ENCODE results near the gene SH2B2. TPM values are rescaled to one million over a fixed set of nuclear protein-coding genes. Genes with fewer than 3 reads are reported as not detected.

Gene SH2B2
- total RNA-seq, 2 donors from 2014 or later, result 3.1 to 5.0 TPM

GRCh38 chr7:102285540-102286236 is 980 bp upstream of the SH2B2 start:
- peaks cover 8% of the 10 kb centered on the region for H3K4me1 ChIP-seq
- DNase-seq, result no peak
- peak overlapping the region; percentile 84 for H3K4me3 ChIP-seq
- TF ChIP-seq, protein P1, sequence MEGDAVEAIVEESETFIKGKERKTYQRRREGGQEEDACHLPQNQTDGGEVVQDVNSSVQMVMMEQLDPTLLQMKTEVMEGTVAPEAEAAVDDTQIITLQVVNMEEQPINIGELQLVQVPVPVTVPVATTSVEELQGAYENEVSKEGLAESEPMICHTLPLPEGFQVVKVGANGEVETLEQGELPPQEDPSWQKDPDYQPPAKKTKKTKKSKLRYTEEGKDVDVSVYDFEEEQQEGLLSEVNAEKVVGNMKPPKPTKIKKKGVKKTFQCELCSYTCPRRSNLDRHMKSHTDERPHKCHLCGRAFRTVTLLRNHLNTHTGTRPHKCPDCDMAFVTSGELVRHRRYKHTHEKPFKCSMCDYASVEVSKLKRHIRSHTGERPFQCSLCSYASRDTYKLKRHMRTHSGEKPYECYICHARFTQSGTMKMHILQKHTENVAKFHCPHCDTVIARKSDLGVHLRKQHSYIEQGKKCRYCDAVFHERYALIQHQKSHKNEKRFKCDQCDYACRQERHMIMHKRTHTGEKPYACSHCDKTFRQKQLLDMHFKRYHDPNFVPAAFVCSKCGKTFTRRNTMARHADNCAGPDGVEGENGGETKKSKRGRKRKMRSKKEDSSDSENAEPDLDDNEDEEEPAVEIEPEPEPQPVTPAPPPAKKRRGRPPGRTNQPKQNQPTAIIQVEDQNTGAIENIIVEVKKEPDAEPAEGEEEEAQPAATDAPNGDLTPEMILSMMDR (IDR thresholded peaks at IDR 0.05), result no peak
- peak overlapping the region; percentile 34 to 70 for H3K9ac ChIP-seq (ENCODE audit: low read depth in 2 of 2, low read length in 2 of 2)
- H3K27me3 ChIP-seq, result no peaks in the 10 kb centered on the region
- no peaks in the 10 kb centered on the region for H3K36me3 ChIP-seq
- intact Hi-C loops (cut with DNase I), result loop anchor here (2.0 kb wide), 1 partner anchor 107 kb away; no protein-coding TSS in a partner anchor
- peak overlapping the region; percentile 86 for H3K27ac ChIP-seq
- H3K9me3 ChIP-seq, result no peaks in the 10 kb centered on the region

DNA sequence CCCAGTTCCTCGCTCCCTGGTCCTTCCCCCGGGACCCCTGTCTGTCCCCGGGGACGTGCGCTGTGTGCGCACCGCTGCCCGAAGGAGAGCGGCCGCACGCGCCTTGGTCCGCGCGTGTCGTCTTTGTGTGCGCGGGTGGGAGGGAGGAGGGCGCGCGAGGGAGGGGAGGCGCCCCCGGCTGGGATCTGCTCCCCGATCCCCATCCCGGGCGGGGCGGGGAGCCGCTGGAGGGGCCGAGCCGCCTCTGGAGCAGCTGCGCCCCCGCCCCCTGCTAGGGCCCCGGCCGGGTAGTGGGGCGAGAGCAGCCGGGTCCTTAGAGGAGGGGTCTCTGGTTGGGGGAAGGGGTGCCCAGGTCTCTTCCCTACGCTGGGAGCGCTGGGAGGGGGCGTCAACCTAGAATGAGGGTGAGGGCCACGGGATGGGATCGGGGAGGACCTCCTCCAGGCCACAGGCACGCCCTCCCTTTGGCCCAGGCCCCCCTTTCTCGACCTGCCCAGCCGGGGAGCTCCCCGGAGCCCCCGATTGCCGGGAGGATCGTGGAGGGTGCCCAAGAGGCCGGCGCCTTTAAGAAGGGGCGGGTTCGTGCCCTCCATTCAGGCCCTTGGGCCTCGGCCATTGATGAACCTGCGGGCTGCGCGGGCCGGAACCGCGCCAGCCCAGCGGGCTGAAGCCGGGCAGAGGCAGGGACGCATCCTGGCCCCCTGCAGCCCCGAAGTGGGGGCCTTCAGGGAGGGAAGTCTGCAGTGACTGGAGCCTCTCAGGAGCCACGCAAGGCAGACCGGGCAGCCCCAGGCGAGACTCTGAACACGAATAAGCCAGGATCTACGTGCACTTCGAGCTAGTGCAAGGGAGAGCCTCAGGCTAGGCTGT is 678 bp downstream of the SH2B2 start:
- peak overlapping the region; percentile 71 to 76 for H3K9ac ChIP-seq (ENCODE audit: low read depth in 2 of 2, low read length in 2 of 2)
- peak overlapping the region; percentile 40 for H3K27ac ChIP-seq
- no peaks in the 10 kb centered on the region for H3K36me3 ChIP-seq
- TF ChIP-seq, protein P1 (IDR thresholded peaks at IDR 0.05), result no peak
- peak; percentile 52 for DNase-seq
- H3K9me3 ChIP-seq, result no peaks in the 10 kb centered on the region
- H3K4me1 ChIP-seq, result peaks cover 8% of the 10 kb centered on the region
- no peaks in the 10 kb centered on the region for H3K27me3 ChIP-seq
- intact Hi-C loops (cut with DNase I), result no loop called here
- peak overlapping the region; percentile 84 for H3K4me3 ChIP-seq

DNA sequence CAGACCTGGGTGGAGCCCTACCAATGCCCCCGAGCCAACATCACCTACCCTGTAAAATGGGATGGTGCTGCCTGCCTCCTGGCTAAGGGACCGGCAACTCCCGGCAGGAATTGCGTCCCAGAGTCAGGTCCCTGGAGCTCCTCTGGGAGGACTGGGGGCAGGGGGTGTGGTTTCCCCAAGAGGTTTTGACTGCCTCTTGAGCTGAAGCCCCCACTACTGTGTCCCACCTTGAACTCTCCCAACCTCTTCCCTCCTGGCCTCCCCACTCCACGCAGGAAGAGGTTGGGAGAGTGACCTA is 1.3 kb downstream of the SH2B2 start:
- DNase-seq, result peak; percentile 33
- intact Hi-C loops (cut with DNase I), result no loop called here

GRCh38 chr7:102288285-102288930 is 1.7 kb downstream of the SH2B2 start:
- H3K9me3 ChIP-seq, result no peaks in the 10 kb centered on the region
- H3K27me3 ChIP-seq, result no peaks in the 10 kb centered on the region
- intact Hi-C loops (cut with DNase I), result no loop called here
- H3K4me3 ChIP-seq, result peak overlapping the region; percentile 84
- no peak for DNase-seq
- no peak overlapping the region for H3K27ac ChIP-seq
- TF ChIP-seq, protein P1 (IDR thresholded peaks at IDR 0.05), result no peak
- H3K4me1 ChIP-seq, result peaks cover 8% of the 10 kb centered on the region
- no peaks in the 10 kb centered on the region for H3K36me3 ChIP-seq
- peak overlapping the region in 1 of 2 donors; percentile 71 for H3K9ac ChIP-seq (ENCODE audit: low read depth in 2 of 2, low read length in 2 of 2)

More for the DNA sequence above, 1.3 kb downstream of the SH2B2 start:
- H3K27me3 ChIP-seq, result no peaks in the 10 kb centered on the region
- H3K9ac ChIP-seq (ENCODE audit: low read depth in 2 of 2, low read length in 2 of 2), result peak overlapping the region; percentile 71 to 76
- peak overlapping the region; percentile 84 for H3K4me3 ChIP-seq
- no peaks in the 10 kb centered on the region for H3K9me3 ChIP-seq
- H3K27ac ChIP-seq, result no peak overlapping the region
- H3K36me3 ChIP-seq, result no peaks in the 10 kb centered on the region
- TF ChIP-seq, protein P1 (IDR thresholded peaks at IDR 0.05), result no peak
- peaks cover 8% of the 10 kb centered on the region for H3K4me1 ChIP-seq

GRCh38 chr7:102289057-102289456 is 2.4 kb downstream of the SH2B2 start:
- DNase-seq, result no peak
- TF ChIP-seq, protein P1 (IDR thresholded peaks at IDR 0.05), result no peak
- intact Hi-C loops (cut with DNase I), result no loop called here
- peaks cover 8% of the 10 kb centered on the region for H3K4me1 ChIP-seq
- H3K9ac ChIP-seq (ENCODE audit: low read depth in 2 of 2, low read length in 2 of 2), result no peak overlapping the region
- no peaks in the 10 kb centered on the region for H3K27me3 ChIP-seq
- no peak overlapping the region for H3K4me3 ChIP-seq
- no peaks in the 10 kb centered on the region for H3K36me3 ChIP-seq
- H3K27ac ChIP-seq, result no peak overlapping the region
- no peaks in the 10 kb centered on the region for H3K9me3 ChIP-seq
